ENCODE results near the gene LAIR2.

DNA sequence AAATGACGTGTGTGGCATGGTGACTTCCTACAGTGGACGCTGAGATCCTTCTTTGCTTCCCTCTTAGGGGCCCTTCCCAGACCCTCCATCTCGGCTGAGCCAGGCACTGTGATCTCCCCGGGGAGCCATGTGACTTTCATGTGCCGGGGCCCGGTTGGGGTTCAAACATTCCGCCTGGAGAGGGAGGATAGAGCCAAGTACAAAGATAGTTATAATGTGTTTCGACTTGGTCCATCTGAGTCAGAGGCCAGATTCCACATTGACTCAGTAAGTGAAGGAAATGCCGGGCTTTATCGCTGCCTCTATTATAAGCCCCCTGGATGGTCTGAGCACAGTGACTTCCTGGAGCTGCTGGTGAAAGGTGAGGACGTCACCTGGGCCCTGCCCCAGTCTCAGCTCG is 5.2 kb downstream of the LAIR2 start:
- TF ChIP-seq POLR2AphosphoS5 (IDR thresholded peaks at IDR 0.05) (no peak), POLR2A (IDR thresholded peaks at IDR 0.05; ENCODE audit: low read depth) (no peak), EP300 (IDR thresholded peaks at IDR 0.05) (no peak)
- TF ChIP-seq, protein P1, sequence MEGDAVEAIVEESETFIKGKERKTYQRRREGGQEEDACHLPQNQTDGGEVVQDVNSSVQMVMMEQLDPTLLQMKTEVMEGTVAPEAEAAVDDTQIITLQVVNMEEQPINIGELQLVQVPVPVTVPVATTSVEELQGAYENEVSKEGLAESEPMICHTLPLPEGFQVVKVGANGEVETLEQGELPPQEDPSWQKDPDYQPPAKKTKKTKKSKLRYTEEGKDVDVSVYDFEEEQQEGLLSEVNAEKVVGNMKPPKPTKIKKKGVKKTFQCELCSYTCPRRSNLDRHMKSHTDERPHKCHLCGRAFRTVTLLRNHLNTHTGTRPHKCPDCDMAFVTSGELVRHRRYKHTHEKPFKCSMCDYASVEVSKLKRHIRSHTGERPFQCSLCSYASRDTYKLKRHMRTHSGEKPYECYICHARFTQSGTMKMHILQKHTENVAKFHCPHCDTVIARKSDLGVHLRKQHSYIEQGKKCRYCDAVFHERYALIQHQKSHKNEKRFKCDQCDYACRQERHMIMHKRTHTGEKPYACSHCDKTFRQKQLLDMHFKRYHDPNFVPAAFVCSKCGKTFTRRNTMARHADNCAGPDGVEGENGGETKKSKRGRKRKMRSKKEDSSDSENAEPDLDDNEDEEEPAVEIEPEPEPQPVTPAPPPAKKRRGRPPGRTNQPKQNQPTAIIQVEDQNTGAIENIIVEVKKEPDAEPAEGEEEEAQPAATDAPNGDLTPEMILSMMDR (IDR thresholded peaks at IDR 0.05): no peak
